Cardiac muscle cell (in vitro differentiated cells and primary cell): ENCODE data around the gene AHNAK. TPM values are rescaled to one million over a fixed set of nuclear protein-coding genes. Genes with fewer than 3 reads are reported as not detected.

ENCODE experiments used
- DNase-seq, 2 donors: peaks; one replicate each; pipeline versions ENCODE4 v3.0.0 to v3.0.0-alpha.2; 2010 to 2017; ENCODE audit warnings: low read depth in 1 of 2, low spot score in 1 of 2
- H3K27ac ChIP-seq: fragments of 200-600 bp; sonication (generic); 2 replicates; pipeline ENCODE4 v1.5.1; 2016
- H3K27me3 ChIP-seq: fragments of 200-600 bp; sonication (generic); 2 replicates; pipeline ENCODE4 v1.6.0; 2016; ENCODE audit warnings: control low read depth
- H3K36me3 ChIP-seq: fragments of 200-600 bp; sonication (generic); 2 replicates; pipeline ENCODE4 v1.5.1; 2016; ENCODE audit warnings: control low read depth
- H3K4me1 ChIP-seq: fragments of 200-600 bp; sonication (generic); 2 replicates; pipeline ENCODE4 v1.8.1; 2017; ENCODE audit warnings: low read depth, mild to moderate bottlenecking, mixed run types
- H3K4me3 ChIP-seq: fragments of 200-600 bp; sonication (generic); 2 replicates; pipeline ENCODE4 v1.5.1; 2016; ENCODE audit warnings: mild to moderate bottlenecking
- H3K9me3 ChIP-seq: fragments of 200-600 bp; sonication (generic); 2 replicates; pipeline ENCODE4 v1.5.1; 2017; ENCODE audit warnings: low read depth, mild to moderate bottlenecking, control low read depth
- CTCF ChIP-seq: IDR thresholded peaks from 2 replicates; pipeline ENCODE4 v1.5.1; 2012; ENCODE audit warnings: low read depth, mild to moderate bottlenecking, low read length
- polyA plus RNA-seq: library from polyadenylated mRNA; unstranded; fragments of >200 nt; fragmentation: Nextera tagmentation; extraction: Ambion mirVana; gene quantifications from 2 replicates; pipeline ENCODE4 v1.2.1, GENCODE V29; 2016
- total RNA-seq: library from RNA; depleted of rRNA; stranded (reverse); fragments of >200 nt; gene quantifications from 2 replicates; pipeline ENCODE4 v1.2.3, GENCODE V29; 2016

Gene AHNAK
- total and polyA plus RNA-seq, 2 experiments from 2014 or later, result 13.4 to 77.1 TPM

DNA sequence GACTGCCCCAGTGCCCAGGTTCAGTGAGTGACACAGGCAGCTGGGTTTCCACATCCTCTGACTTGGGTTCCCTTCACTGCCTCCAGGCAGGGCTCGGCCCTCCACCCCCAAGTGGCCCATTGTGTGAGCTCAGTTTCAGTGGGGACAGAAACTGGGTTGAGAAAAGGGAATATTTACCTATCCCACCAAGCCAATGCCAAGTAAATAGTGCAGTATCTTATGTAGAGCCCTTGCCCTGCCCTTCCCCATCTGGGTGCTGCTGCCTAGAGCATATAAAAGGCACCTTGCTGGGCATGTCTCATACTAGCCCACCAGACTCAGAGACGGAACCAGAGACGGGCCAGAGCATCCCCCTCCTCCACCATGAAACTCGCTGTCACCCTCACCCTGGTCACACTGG lies 127.9 kb downstream of the AHNAK start, which contains the start of gene SCGB1A1:
Gene SCGB1A1, plus strand, starts transcription at position 301 of the 400 bp plus-strand sequence. Its CDS starts 63 bp downstream, at position 364.
- TF ChIP-seq CTCF, result no peak
- H3K36me3 ChIP-seq, result no peaks in the 10 kb centered on the region
- H3K9me3 ChIP-seq, result no peaks in the 10 kb centered on the region
- DNase-seq, result no peak
- no peak within 1 kb of the TSS for H3K27ac ChIP-seq
- H3K4me1 ChIP-seq, result no peaks in the 10 kb centered on the region
- no peak within 1 kb of the TSS for H3K4me3 ChIP-seq
- no peaks in the 10 kb centered on the region for H3K27me3 ChIP-seq

GRCh38 chr11:62418136-62418535 lies 128.5 kb downstream of the AHNAK start:
- no peak for TF ChIP-seq CTCF
- no peak overlapping the region for H3K27ac ChIP-seq
- H3K36me3 ChIP-seq, result no peaks in the 10 kb centered on the region
- H3K4me1 ChIP-seq, result no peaks in the 10 kb centered on the region
- no peak overlapping the region for H3K4me3 ChIP-seq
- H3K9me3 ChIP-seq, result no peaks in the 10 kb centered on the region
- no peaks in the 10 kb centered on the region for H3K27me3 ChIP-seq
- no peak for DNase-seq

DNA sequence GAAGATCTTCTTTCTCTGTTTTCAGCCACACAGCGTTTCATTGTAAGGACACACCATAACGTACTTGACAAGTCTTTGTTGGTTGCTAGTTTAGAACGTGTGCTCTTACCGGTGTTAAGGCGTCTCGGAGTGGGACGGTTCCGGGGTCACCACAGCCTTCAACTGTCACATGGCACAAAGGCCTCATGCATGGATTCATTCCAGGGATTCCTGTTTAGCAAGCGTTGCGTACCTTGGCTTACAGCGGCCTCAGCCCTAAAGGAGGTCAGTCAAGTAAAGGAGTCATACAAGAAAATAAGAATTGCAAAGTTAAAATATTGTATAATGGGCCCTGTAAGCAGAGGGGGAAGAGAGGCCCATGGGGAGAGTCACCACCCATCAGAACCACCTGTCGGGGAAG lies 130.0 kb downstream of the AHNAK start:
- no peak for DNase-seq
- H3K4me1 ChIP-seq, result no peaks in the 10 kb centered on the region
- no peak for TF ChIP-seq CTCF
- H3K27me3 ChIP-seq, result no peaks in the 10 kb centered on the region
- H3K4me3 ChIP-seq, result no peak overlapping the region
- H3K9me3 ChIP-seq, result no peaks in the 10 kb centered on the region
- no peaks in the 10 kb centered on the region for H3K36me3 ChIP-seq
- H3K27ac ChIP-seq, result no peak overlapping the region

DNA sequence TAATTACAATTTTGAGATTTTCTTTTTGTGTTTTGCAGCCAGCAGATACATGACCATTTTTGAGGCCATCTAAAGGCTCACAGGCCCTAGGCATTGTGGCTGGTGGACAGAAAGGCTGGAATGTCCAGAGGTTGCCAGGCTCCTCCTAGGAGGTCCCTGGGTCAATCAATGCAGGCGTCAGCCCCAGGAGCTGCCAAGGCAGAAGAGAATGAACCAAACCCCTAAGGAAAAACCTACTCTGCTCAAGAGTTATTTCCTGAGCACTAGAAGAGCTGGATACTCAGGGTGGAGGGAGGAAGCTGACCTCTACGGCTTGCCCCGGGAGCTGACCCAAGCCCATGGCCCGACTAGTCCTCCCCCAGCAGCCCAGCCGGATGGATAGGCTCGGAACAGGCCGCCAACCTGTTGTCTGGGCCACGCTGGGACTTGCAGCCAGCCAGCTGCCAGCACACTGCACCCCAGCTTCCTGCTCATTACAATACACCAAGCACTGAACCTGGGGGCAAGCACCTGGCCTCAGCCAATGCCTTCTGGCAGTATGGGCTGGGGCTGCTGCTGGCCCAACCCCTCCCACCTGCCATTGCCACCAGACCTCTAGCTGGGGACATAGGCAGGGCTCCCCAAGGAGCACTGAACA lies 133.4 kb downstream of the AHNAK start:
- no peak for TF ChIP-seq CTCF
- H3K27ac ChIP-seq, result no peak overlapping the region
- DNase-seq, result no peak

DNA sequence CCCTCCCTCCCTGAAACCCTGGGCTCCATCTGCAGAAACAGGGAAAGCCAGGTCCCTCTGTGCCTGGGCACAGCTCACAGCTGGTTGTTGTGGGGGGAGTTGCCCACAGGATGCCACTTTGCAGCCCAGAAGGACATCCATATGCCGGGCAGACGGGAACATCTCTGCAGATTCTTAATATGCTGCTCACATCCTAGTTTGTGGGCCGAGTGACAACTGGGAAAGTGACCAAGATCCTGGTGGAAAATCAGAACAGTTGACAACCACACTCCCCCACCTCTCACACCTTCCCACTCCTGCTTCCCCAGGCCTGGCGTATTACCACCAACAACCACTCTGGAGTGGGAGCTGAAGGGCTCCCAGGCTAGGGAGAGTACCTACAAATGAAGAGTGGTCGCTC lies 135.1 kb downstream of the AHNAK start:
- TF ChIP-seq CTCF, result no peak
- no peak overlapping the region for H3K27ac ChIP-seq

More for the DNA sequence above, 133.4 kb downstream of the AHNAK start:
- Histone ChIP-seq H3K27me3 (no peaks in the 10 kb centered on the region), H3K9me3 (no peaks in the 10 kb centered on the region), H3K36me3 (no peaks in the 10 kb centered on the region), H3K4me3 (no peak overlapping the region), H3K4me1 (no peaks in the 10 kb centered on the region)

More for the DNA sequence above, 135.1 kb downstream of the AHNAK start:
- H3K9me3 ChIP-seq, result no peaks in the 10 kb centered on the region
- no peak overlapping the region for H3K4me3 ChIP-seq
- no peaks in the 10 kb centered on the region for H3K36me3 ChIP-seq
- H3K27me3 ChIP-seq, result no peaks in the 10 kb centered on the region
- DNase-seq, result no peak
- H3K4me1 ChIP-seq, result no peaks in the 10 kb centered on the region
